ENCODE results near the gene CD151. TPM values are rescaled to one million over a fixed set of nuclear protein-coding genes. Genes with fewer than 3 reads are reported as not detected.
A peak's percentile ranks its signal among the peaks of the same experiment; 100 is the strongest.

The CD151 gene
- total and polyA plus RNA-seq, 8 donors, result 122 to 815 (median 162) TPM

DNA sequence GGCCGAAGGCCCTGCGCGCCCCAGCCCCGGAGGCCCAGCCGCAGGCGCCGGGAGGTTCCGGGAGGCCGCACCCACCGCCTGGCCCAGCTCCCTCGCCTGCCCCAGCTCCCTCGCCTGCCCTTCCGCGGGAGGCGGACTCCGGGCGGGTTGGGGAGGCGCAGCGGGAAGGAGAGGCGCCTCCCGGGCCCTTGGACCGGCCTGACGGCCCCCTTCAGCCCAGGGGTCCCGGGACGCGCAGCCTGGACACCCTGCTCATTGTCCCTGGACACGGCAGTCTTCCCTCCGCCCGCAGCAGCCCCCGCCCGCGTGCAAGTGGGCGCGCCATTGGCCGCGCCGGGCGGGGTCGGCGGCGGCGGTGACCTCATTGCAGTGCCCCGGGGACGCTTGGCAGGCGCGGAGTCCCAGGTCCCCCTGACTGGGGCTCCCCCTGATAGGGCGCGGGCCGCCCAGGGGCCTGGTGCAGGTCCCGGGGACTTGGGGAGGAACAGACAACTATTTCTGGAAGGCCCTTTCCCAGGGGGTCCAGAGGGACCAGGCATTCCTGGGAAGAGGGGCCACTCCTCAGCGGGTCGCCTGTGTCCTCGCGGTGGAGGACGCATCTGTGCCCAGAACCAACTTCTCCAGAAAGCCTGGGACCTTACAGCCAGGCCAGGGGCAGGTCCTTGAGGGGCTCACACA, 501 bp downstream of the CD151 start:
- Histone ChIP-seq H3K27me3 (peaks cover 7 to 34% of the 10 kb centered on the region in 2 donors), H3K27ac (peak overlapping the region; percentile 83 to 89), H3K4me1 (peaks cover 43 to 90% of the 10 kb centered on the region in 2 donors), H3K9me3 (no peaks in the 10 kb centered on the region), H3K4me3 (peak overlapping the region; percentile 71 to 86), H3K36me3 (peaks cover 0 to 26% of the 10 kb centered on the region in 2 donors)
- ATAC-seq (peak; percentile 1), DNase-seq (peak in 1 of 4 donors; percentile 89)
- intact Hi-C loops (cut with DNase I), result no loop called here
- TF ChIP-seq, protein P1, sequence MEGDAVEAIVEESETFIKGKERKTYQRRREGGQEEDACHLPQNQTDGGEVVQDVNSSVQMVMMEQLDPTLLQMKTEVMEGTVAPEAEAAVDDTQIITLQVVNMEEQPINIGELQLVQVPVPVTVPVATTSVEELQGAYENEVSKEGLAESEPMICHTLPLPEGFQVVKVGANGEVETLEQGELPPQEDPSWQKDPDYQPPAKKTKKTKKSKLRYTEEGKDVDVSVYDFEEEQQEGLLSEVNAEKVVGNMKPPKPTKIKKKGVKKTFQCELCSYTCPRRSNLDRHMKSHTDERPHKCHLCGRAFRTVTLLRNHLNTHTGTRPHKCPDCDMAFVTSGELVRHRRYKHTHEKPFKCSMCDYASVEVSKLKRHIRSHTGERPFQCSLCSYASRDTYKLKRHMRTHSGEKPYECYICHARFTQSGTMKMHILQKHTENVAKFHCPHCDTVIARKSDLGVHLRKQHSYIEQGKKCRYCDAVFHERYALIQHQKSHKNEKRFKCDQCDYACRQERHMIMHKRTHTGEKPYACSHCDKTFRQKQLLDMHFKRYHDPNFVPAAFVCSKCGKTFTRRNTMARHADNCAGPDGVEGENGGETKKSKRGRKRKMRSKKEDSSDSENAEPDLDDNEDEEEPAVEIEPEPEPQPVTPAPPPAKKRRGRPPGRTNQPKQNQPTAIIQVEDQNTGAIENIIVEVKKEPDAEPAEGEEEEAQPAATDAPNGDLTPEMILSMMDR (IDR thresholded peaks at IDR 0.05), result no peak

DNA sequence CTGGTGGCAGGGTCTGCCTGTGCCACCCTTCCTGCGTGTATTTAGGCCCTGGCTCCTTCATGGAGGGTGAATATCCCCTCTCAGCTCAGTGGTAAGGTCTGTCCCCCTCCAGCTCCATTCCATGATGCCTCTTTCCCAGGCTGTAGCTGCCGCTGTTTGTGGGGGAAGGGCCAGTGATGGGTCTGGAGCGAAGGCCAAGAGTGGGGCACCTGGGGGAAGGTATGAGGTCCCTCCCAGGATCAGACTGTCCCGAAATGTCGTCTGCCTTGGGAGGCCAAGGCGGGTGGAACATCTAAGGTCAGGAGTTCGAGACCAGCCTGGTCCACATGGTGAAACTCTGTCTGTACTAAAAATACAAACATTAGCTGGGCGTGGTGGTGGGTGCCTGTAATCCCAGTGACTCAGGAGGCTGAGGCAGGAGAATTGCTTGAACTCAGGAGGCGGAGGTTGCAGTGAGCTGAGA, 1.1 kb downstream of the CD151 start:
- H3K27ac ChIP-seq, result peak overlapping the region; percentile 83 to 89
- H3K36me3 ChIP-seq, result peaks cover 0 to 32% of the 10 kb centered on the region in 2 donors
- peaks cover 7 to 28% of the 10 kb centered on the region in 2 donors for H3K27me3 ChIP-seq
- H3K9me3 ChIP-seq, result no peaks in the 10 kb centered on the region
- no peak for DNase-seq
- TF ChIP-seq, protein P1 (IDR thresholded peaks at IDR 0.05), result no peak
- peak overlapping the region; percentile 71 to 86 for H3K4me3 ChIP-seq
- H3K4me1 ChIP-seq, result peaks cover 38 to 84% of the 10 kb centered on the region in 2 donors
- intact Hi-C loops (cut with DNase I), result no loop called here
- no peak for ATAC-seq

DNA sequence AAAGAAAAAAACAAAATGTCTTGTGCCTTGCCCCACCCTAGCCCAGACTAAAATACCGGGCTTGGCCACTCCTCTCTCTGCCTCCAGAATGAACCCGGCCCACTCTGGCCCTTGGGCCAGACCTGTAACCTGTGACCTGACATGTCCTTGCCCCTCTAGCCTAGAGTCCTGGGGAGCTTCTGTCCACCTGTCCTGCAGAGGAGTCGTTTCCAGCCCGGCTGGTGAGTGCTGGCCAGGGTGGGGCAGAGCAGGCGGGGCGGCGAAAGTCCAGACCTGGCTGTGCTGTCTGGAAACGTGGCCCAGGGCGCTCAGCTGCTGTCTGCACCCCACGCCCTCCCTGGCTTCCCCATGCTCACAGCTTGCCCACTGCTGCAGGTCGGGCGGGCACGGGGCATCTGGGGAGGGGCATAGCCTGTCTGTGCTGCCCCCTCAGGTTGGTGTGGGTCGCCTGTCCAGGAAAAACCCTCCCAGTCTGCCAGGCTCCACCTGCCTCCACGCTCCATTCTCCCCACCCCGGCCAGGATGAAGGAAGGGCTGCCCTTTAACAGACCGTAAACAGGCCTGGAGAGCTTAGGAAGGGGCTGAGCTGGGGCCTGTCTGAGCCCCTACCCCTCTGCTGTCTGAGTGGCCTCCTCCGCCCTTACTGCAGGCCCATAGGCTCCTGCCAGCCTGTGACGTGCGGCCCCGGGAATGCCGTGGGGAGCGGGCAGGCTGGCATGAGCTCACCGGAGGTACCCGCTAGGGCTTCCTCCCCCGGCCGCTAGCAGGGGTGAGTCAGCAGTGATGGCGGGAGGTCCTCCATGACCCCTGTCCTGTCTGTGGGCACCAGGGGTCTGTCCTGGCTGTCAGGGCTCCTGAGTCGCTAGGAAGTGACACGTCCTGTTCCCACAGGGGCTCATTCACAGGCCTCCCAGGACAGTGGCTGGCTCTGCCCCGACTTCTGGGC, 1.9 kb downstream of the CD151 start:
- Histone ChIP-seq H3K4me3 (peak overlapping the region; percentile 71 to 86), H3K27me3 (peaks cover 7 to 20% of the 10 kb centered on the region in 2 donors), H3K9me3 (no peaks in the 10 kb centered on the region), H3K27ac (peak overlapping the region; percentile 83 to 89), H3K36me3 (peaks cover 0 to 39% of the 10 kb centered on the region in 2 donors), H3K4me1 (peaks cover 31 to 83% of the 10 kb centered on the region in 2 donors)
- TF ChIP-seq, protein P1 (IDR thresholded peaks at IDR 0.05), result no peak
- ATAC-seq (peak; percentile 61), DNase-seq (peak in 3 of 4 donors; percentile 71 to 92 (median 83))
- intact Hi-C loops (cut with DNase I), result no loop called here

DNA sequence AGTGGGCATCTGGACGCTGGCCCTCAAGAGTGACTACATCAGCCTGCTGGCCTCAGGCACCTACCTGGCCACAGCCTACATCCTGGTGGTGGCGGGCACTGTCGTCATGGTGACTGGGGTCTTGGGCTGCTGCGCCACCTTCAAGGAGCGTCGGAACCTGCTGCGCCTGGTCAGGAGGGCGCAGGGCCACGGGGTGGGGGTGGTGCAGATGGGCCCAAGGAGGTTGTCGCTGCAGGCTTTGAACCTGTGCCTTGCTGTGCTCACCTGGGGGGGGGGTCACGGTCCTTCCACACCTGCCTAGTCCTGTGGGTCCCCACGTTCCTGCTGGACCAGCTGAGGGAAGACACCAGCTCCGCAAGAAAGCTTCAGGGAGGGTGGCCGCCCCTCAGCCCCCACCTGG, 3.5 kb downstream of the CD151 start:
- Histone ChIP-seq H3K4me3 (no peak overlapping the region), H3K36me3 (peaks cover 0 to 54% of the 10 kb centered on the region in 2 donors), H3K4me1 (peaks cover 20 to 83% of the 10 kb centered on the region in 2 donors), H3K9me3 (no peaks in the 10 kb centered on the region), H3K27me3 (peaks cover under 1 to 4% of the 10 kb centered on the region in 2 donors), H3K27ac (no peak overlapping the region)
- ATAC-seq (no peak), DNase-seq (no peak)
- TF ChIP-seq, protein P1 (IDR thresholded peaks at IDR 0.05), result no peak
- intact Hi-C loops (cut with DNase I), result no loop called here

DNA sequence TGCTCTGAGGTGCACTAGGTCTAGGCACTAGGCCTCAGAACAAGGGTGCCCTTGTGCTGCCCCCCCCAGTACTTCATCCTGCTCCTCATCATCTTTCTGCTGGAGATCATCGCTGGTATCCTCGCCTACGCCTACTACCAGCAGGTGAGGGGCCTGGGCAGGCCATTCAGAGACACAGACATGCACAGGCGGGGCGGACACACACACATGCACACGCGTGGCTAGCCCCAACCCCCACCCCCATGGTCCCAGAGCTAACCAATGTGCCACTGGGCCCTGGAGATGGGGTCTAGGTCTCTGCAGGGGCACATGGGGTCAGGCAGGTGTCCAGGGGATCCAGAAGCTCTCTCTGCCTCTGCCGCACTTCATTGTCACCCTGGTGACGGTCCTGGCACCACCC, 3.9 kb downstream of the CD151 start:
- Histone ChIP-seq H3K4me1 (peaks cover 21 to 83% of the 10 kb centered on the region in 2 donors), H3K27me3 (no peaks in the 10 kb centered on the region), H3K4me3 (no peak overlapping the region), H3K36me3 (peaks cover 0 to 54% of the 10 kb centered on the region in 2 donors), H3K27ac (no peak overlapping the region), H3K9me3 (no peaks in the 10 kb centered on the region)
- intact Hi-C loops (cut with DNase I), result no loop called here
- DNase-seq (no peak), ATAC-seq (no peak)
- TF ChIP-seq, protein P1 (IDR thresholded peaks at IDR 0.05), result no peak

All from left lung (tissue), 10 donors.